LNCAP (cell line): ENCODE data around the gene CYP26C1.

ENCODE experiments used
- TF ChIP-seq, protein P1 (sequence below): fragments of 450-650 bp; IDR thresholded peaks from 2 replicates; pipeline ENCODE4 v1.5.1; 2017; ENCODE audit warnings: mild to moderate bottlenecking

CYP26C1 gene

DNA sequence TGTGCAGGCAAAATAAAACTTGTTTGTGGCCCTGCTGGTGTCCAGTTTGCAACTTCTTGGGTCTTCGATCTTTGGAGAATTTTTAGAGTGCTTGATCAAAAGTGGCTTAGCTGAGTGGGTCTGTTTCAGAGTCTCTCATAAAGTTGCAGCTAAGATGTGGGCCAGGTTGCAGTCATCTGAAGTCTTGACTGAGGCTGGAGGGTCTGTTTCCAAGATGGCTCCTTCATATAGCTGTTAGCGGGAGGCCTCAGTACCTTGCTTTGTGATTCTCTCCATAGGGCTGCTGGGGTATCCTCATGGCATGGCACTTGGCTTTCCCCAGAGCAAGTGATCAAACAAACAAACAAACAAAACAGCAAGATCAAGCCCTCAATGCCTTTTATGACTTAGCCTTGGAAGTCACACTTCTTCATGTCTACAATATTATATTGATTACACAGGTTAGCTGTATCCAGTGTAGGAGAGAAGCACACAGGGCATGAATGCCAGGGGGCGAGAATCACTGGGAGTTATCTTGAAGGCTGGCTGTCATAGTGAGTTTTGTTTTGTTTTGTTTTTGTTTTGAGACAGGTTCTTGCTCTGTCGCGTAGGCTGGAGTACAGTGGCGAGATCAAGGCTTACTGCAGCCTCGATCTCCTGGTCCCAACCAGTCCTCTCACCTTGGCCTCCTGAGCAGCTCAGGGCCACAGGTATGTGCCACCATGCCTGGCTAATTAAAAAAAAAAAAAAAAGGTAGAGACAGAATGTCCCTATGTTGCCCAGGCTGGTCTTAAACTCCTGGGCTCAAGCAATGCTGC lies 23.3 kb downstream of the CYP26C1 start:
- TF ChIP-seq, protein P1, sequence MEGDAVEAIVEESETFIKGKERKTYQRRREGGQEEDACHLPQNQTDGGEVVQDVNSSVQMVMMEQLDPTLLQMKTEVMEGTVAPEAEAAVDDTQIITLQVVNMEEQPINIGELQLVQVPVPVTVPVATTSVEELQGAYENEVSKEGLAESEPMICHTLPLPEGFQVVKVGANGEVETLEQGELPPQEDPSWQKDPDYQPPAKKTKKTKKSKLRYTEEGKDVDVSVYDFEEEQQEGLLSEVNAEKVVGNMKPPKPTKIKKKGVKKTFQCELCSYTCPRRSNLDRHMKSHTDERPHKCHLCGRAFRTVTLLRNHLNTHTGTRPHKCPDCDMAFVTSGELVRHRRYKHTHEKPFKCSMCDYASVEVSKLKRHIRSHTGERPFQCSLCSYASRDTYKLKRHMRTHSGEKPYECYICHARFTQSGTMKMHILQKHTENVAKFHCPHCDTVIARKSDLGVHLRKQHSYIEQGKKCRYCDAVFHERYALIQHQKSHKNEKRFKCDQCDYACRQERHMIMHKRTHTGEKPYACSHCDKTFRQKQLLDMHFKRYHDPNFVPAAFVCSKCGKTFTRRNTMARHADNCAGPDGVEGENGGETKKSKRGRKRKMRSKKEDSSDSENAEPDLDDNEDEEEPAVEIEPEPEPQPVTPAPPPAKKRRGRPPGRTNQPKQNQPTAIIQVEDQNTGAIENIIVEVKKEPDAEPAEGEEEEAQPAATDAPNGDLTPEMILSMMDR = no peak

DNA sequence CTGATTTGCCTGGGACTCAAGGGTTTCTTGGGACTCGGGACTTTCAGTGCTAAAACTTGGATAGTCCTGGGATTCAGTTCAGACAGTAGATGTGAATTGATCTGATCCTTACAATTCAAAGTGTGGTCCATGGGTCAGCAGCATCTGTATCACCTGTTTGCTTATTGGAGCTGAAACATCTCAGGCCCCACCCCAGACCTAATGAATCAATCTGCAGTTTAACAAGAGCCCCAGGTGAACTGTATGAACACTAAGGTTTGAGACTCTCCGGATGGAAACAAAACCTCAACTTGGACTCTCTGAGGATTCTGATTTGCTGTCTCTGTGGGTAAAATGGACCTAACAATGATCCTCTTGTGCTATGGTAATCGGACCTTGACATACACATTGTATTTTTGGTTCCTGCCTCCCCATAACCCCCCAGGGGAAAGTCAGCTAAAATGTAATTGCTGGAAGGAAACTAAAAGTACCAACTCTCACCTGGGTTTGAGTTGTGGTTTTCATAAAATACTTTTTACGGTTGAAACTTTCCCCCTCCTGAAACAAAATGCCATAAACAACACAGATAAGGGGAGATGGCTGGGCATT lies 24.8 kb downstream of the CYP26C1 start:
- TF ChIP-seq, protein P1 = no peak

DNA sequence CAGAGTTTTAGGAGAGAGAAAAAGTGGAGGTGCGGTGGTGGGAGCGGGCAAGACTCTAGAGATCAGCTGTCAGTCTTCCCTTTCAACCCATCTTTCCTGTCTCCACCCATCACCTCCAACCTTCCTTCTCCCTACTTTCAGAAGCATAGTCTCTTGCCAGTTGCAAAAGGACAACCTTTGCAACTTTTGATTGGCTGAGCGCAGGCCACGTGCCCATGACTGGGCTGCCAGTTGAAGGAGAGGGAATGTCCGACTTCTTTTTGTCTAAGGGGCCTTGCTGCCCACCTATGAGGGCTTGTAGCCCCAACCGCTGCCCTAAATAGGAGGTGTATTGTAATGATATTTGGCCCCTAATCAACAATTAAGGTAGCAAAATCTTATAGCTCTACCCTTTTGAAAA lies 25.7 kb downstream of the CYP26C1 start:
- TF ChIP-seq, protein P1 = no peak

GRCh38 chr10:93087846-93088245 lies 27.2 kb downstream of the CYP26C1 start:
- TF ChIP-seq, protein P1 = no peak

DNA sequence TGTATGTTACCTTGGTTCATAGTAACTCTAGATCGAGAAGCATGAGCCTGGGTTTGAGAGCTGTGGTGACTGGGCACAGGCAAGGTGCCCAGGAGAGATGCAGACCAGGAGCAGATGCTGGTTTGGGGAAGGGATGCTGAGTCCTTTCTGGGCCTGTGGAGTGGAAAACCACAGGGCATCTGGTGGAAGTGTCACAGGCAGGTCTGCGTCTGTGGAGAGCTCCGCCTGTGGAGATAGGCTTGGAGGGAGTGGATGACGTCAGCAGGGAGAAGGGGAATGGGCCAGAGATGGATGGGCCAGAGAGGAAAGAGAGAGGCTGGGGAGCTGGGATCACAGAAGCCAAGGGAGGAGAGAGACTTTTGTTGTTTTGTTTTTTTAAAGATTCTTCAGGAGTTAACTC lies 27.9 kb downstream of the CYP26C1 start:
- TF ChIP-seq, protein P1 = no peak

- TF ChIP-seq, protein P1 = no peak
Observed at GRCh38 chr10:93090619-93091018, 30.0 kb downstream of the CYP26C1 start.

- TF ChIP-seq, protein P1 = no peak
Observed at GRCh38 chr10:93091960-93092359, 31.4 kb downstream of the CYP26C1 start.
